Vagina (tissue), 2 donors: Measurements from ENCODE around the gene CRMP1.

ENCODE experiments used
- POLR2A ChIP-seq, 2 donors: fragments of 450-650 bp; IDR thresholded peaks; one replicate each; pipeline ENCODE4 v1.6.1; 2017; ENCODE audit warnings: antibody characterized with exemption in 2 of 2, mild to moderate bottlenecking in 2 of 2, moderate library complexity in 2 of 2
- POLR2AphosphoS5 ChIP-seq, 2 donors: sonication (generic); formaldehyde crosslinking; IDR thresholded peaks; one replicate each; pipeline ENCODE4 v1.9.0; 2017; ENCODE audit warnings: antibody characterized with exemption in 2 of 2, mild to moderate bottlenecking in 2 of 2, low read depth in 1 of 2; ENCODE audit not compliant: insufficient read depth in 1 of 2
- TF ChIP-seq, protein P1 (sequence below), 3 experiments: fragments of 450-650 bp in 2 of 3; fragments of 200-600 bp in 1 of 3; sonication (generic) in 1 of 3; IDR thresholded peaks; one replicate each; pipeline ENCODE4 v1.5.1; 2017 to 2019; ENCODE audit warnings: antibody characterized with exemption in 3 of 3, mild to moderate bottlenecking in 2 of 3, moderate library complexity in 2 of 3

- TF ChIP-seq, protein P1, sequence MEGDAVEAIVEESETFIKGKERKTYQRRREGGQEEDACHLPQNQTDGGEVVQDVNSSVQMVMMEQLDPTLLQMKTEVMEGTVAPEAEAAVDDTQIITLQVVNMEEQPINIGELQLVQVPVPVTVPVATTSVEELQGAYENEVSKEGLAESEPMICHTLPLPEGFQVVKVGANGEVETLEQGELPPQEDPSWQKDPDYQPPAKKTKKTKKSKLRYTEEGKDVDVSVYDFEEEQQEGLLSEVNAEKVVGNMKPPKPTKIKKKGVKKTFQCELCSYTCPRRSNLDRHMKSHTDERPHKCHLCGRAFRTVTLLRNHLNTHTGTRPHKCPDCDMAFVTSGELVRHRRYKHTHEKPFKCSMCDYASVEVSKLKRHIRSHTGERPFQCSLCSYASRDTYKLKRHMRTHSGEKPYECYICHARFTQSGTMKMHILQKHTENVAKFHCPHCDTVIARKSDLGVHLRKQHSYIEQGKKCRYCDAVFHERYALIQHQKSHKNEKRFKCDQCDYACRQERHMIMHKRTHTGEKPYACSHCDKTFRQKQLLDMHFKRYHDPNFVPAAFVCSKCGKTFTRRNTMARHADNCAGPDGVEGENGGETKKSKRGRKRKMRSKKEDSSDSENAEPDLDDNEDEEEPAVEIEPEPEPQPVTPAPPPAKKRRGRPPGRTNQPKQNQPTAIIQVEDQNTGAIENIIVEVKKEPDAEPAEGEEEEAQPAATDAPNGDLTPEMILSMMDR (IDR thresholded peaks at IDR 0.05) = no peak
- TF ChIP-seq POLR2AphosphoS5 (IDR thresholded peaks at IDR 0.05; ENCODE audit: insufficient read depth in 1 of 2, low read depth in 1 of 2) (no peak), POLR2A (IDR thresholded peaks at IDR 0.05) (no peak)
Observed at GRCh38 chr4:5782829-5783476, 109.9 kb downstream of the CRMP1 start.
